ENCODE measurements around the gene DPP9. TPM values are rescaled to one million over a fixed set of nuclear protein-coding genes. Genes with fewer than 3 reads are reported as not detected.

DPP9 gene
- total RNA-seq, 2 experiments from 2014 or later, result 40.2 to 63.8 TPM

- Histone ChIP-seq H3K9me3 (ENCODE audit: low read length) (no peaks in the 10 kb centered on the region), H3K36me3 (ENCODE audit: insufficient read depth, low read length) (peaks cover 74% of the 10 kb centered on the region), H3K27ac (ENCODE audit: low read depth, low read length, poor library complexity, severe bottlenecking) (no peak overlapping the region), H3K4me1 (ENCODE audit: insufficient read depth, low read length, poor library complexity, severe bottlenecking) (peaks cover 10% of the 10 kb centered on the region), H3K9me2 (ENCODE audit: insufficient read depth, low read length) (no peaks in the 10 kb centered on the region), H3K4me3 (ENCODE audit: low read depth, low read length, poor library complexity, severe bottlenecking) (no peak overlapping the region), H3K4me2 (ENCODE audit: low read length) (no peak overlapping the region), H2AFZ (ENCODE audit: low read length) (no peak overlapping the region), H4K20me1 (ENCODE audit: insufficient read depth, low read length) (no peaks in the 10 kb centered on the region), H3K79me2 (ENCODE audit: insufficient read depth, low read depth, low read length) (no peaks in the 10 kb centered on the region)
- TF ChIP-seq EZH2phosphoT487 (IDR thresholded peaks at IDR 0.05; ENCODE audit: borderline replicate concordance, low read depth, low read length) (no peak), CTCF (conservative IDR thresholded peaks at IDR 0.05; ENCODE audit: low read length) (no peak)
- ChIA-PET POLR2A (interaction anchor here (0.6 kb wide), 1 partner anchor 15 kb away, joined by 3 read pairs; no protein-coding TSS in a partner anchor), CTCF (ENCODE audit: unreplicated experiment) (interaction anchor here (0.6 kb wide), 1 partner anchor 20 kb away, joined by 5 read pairs; no protein-coding TSS in a partner anchor)
- intact Hi-C loops (cut with micrococcal nuclease; ENCODE audit: unreplicated experiment), result no loop called here
- no TSS peak for BruUV-seq (replicated peaks)
- no peak for DNase-seq (ENCODE audit: low spot score)
These were observed 67.5 kb downstream of the DPP9 start for GRCh38 chr19:4656102-4656501.

DNA sequence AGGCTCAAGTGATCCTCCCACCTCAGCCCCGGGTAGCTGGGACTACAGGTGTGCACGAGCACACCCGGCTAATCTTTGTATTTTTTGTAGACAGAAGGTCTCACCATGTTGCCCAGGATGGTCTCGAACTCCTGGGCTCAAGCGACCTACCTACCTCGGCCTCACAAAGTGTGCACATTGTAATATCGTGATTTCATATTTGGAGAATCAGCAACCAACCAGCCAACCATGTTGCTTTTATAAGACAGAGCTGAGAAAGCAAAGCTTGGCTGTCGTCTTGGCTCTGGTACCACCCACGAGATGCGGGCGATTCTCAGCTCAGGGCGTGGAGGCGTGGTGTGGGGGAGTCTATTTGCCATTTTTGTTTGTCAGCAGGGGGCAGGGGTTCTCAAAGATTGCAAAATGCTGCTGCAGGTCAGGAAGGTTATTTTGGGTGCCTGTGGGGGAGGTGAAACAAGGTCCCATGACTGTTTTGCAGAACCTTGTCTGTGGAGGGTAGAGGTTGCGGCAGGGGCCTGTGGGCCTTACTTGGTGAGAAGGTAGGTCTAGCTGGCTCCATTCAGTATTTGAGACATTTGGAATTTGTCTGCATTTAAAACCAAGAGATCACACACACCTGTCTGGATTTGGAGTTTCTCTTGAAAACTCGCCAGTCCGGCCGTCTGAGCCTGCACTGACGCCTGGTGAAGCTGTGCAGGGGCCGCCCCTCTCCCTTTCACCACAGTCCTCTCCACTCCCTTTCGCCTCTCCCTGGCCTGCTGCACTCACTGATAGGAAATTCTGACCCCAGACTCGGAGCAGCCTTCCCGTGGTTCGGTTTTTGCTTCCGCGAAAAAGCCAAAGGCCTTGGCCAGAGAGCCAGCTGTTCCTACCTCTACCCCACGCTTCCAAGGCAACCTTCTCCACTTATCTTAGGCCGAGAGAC, 68.9 kb downstream of the DPP9 start:
- CTCF ChIA-PET (ENCODE audit: unreplicated experiment), result no interaction called here
- DNase-seq (ENCODE audit: low spot score), result peak; percentile 19
- POLR2A ChIA-PET, result interaction anchor here (0.7 kb wide), 1 partner anchor 172 kb away, joined by 3 read pairs; no protein-coding TSS in a partner anchor
- H3K9me2 ChIP-seq (ENCODE audit: insufficient read depth, low read length), result no peaks in the 10 kb centered on the region
- no peak overlapping the region for H2AFZ ChIP-seq (ENCODE audit: low read length)
- no peak overlapping the region for H3K4me3 ChIP-seq (ENCODE audit: low read depth, low read length, poor library complexity, severe bottlenecking)
- H3K9me3 ChIP-seq (ENCODE audit: low read length), result no peaks in the 10 kb centered on the region
- H3K36me3 ChIP-seq (ENCODE audit: insufficient read depth, low read length), result peaks cover 60% of the 10 kb centered on the region
- H3K27ac ChIP-seq (ENCODE audit: low read depth, low read length, poor library complexity, severe bottlenecking), result peak overlapping the region; percentile 42
- H3K79me2 ChIP-seq (ENCODE audit: insufficient read depth, low read depth, low read length), result no peaks in the 10 kb centered on the region
- TSS peak; percentile 62 for BruUV-seq (replicated peaks)
- intact Hi-C loops (cut with micrococcal nuclease; ENCODE audit: unreplicated experiment), result no loop called here
- peak overlapping the region; percentile 19; the same call in 1 of the 2 replicates for H3K4me2 ChIP-seq (ENCODE audit: low read length)
- no peak for TF ChIP-seq EZH2phosphoT487 (IDR thresholded peaks at IDR 0.05; ENCODE audit: borderline replicate concordance, low read depth, low read length)
- TF ChIP-seq CTCF (conservative IDR thresholded peaks at IDR 0.05; ENCODE audit: low read length), result 0 out of 2 replicates have a peak, but pooled peaks have one; percentile 24
- H4K20me1 ChIP-seq (ENCODE audit: insufficient read depth, low read length), result no peaks in the 10 kb centered on the region
- peaks cover 10% of the 10 kb centered on the region for H3K4me1 ChIP-seq (ENCODE audit: insufficient read depth, low read length, poor library complexity, severe bottlenecking)

Data from OCI-LY7 (cell line).